C4-2B (cell line): ENCODE measurements around the gene OPA3.

ENCODE experiments used
- H3K27ac ChIP-seq: fragments of 450-650 bp; 2 replicates; pipeline ENCODE4 v1.5.1; 2017
- CTCF ChIP-seq: fragments of 450-650 bp; conservative IDR thresholded peaks from 2 replicates; pipeline ENCODE4 v1.5.1; 2017; ENCODE audit warnings: mild to moderate bottlenecking
- ZFX ChIP-seq: fragments of 450-650 bp; IDR thresholded peaks from 2 replicates; pipeline ENCODE4 v1.6.1; 2017

OPA3 gene

GRCh38 chr19:45492627-45493470, 91.8 kb downstream of the OPA3 start:
- TF ChIP-seq CTCF: no peak
- no peak for TF ChIP-seq ZFX
- H3K27ac ChIP-seq: no peak overlapping the region; the same call in 1 of the 2 replicates

GRCh38 chr19:45492137-45492626, 92.4 kb downstream of the OPA3 start:
- no peak overlapping the region; the same call in 1 of the 2 replicates for H3K27ac ChIP-seq
- TF ChIP-seq CTCF: no peak

GRCh38 chr19:45489216-45489855, 95.3 kb downstream of the OPA3 start:
- H3K27ac ChIP-seq: no peak overlapping the region
- TF ChIP-seq CTCF (no peak), ZFX (no peak)

GRCh38 chr19:45488708-45489107, 95.9 kb downstream of the OPA3 start:
- TF ChIP-seq ZFX (no peak), CTCF (no peak)

GRCh38 chr19:45485305-45486077, 99.1 kb downstream of the OPA3 start:
- H3K27ac ChIP-seq: peak overlapping the region; percentile 27; the same call in 1 of the 2 replicates

More at GRCh38 chr19:45488708-45489107, 95.9 kb downstream of the OPA3 start:
- no peak overlapping the region for H3K27ac ChIP-seq

GRCh38 chr19:45484273-45484945, 100.2 kb downstream of the OPA3 start:
- no peak overlapping the region for H3K27ac ChIP-seq
- TF ChIP-seq CTCF (no peak), ZFX (no peak)

More at GRCh38 chr19:45485305-45486077, 99.1 kb downstream of the OPA3 start:
- TF ChIP-seq ZFX: no peak
- TF ChIP-seq CTCF: peak; percentile 80
